Esophagus (tissue), 2 donors: ENCODE results near the gene FRMPD4. TPM values are rescaled to one million over a fixed set of nuclear protein-coding genes. Genes with fewer than 3 reads are reported as not detected.

Experiments used
- H3K27ac ChIP-seq, 2 donors: one replicate each; pipeline ENCODE4 v1.5.1; 2013; ENCODE audit warnings: low read depth in 2 of 2, mild to moderate bottlenecking in 2 of 2, inconsistent platforms in 1 of 2, low read length in 1 of 2, moderate library complexity in 1 of 2
- H3K27me3 ChIP-seq, 2 donors: one replicate each; pipeline ENCODE4 v1.6.1; 2013; ENCODE audit warnings: low read length in 2 of 2, control low read depth in 1 of 2, mild to moderate bottlenecking in 1 of 2; ENCODE audit not compliant: insufficient read depth in 2 of 2, control insufficient read depth in 1 of 2
- H3K36me3 ChIP-seq, 2 donors: one replicate each; pipeline ENCODE4 v1.6.1; 2013; ENCODE audit warnings: low read length in 1 of 2; ENCODE audit not compliant: control insufficient read depth in 2 of 2, insufficient read depth in 2 of 2
- H3K4me1 ChIP-seq, 2 donors: one replicate each; pipeline ENCODE4 v1.6.1; 2013; ENCODE audit warnings: low read length in 1 of 2; ENCODE audit not compliant: control insufficient read depth in 2 of 2, insufficient read depth in 2 of 2
- H3K4me3 ChIP-seq, 2 donors: one replicate each; pipeline ENCODE4 v1.5.1; 2013; ENCODE audit warnings: low read length in 2 of 2, mild to moderate bottlenecking in 2 of 2, low read depth in 1 of 2, moderate library complexity in 1 of 2
- H3K9me3 ChIP-seq, 2 donors: one replicate each; pipeline ENCODE4 v1.6.1; 2013; ENCODE audit warnings: mild to moderate bottlenecking in 2 of 2, low read depth in 1 of 2, low read length in 1 of 2, moderate library complexity in 1 of 2; ENCODE audit not compliant: control insufficient read depth in 2 of 2, insufficient read depth in 1 of 2
- WGBS, 2 donors: extraction: QIAGEN DNeasy Blood & Tissue Kit; methylation state at CpG; one replicate each; pipeline ENCODE4 v1.1.7; 2013; 5-methylcytosine and 5-hydroxymethylcytosine counted together
- polyA plus RNA-seq, 2 donors: library from polyadenylated mRNA; stranded (reverse); fragments of 200-250 nt; gene quantifications; one replicate each; pipeline ENCODE4 v1.2.3, GENCODE V29; 2013
- donor health status: healthy with polysubstance abuse.
- donor health status: Bipolar disorder and iron deficiency.

Gene FRMPD4
- polyA plus RNA-seq, 2 donors: under 0.01 TPM; not detected in 1

GRCh38 chrX:12425496-12425895 lies 287.2 kb downstream of the FRMPD4 start:
- H3K27ac ChIP-seq: no peak overlapping the region
- H3K36me3 ChIP-seq: no peaks in the 10 kb centered on the region
- H3K27me3 ChIP-seq: no peaks in the 10 kb centered on the region
- WGBS, 2 donors: 73 to 86% methylated on average over 4 of the region's 4 CpGs
- H3K9me3 ChIP-seq: no peaks in the 10 kb centered on the region
- no peaks in the 10 kb centered on the region for H3K4me1 ChIP-seq
- H3K4me3 ChIP-seq: no peak overlapping the region

GRCh38 chrX:12426420-12426819 lies 288.1 kb downstream of the FRMPD4 start:
- whole genome bisulfite sequencing, 2 donors: 77 to 96% methylated on average over 2 of the region's 2 CpGs
- H3K4me3 ChIP-seq: no peak overlapping the region

DNA sequence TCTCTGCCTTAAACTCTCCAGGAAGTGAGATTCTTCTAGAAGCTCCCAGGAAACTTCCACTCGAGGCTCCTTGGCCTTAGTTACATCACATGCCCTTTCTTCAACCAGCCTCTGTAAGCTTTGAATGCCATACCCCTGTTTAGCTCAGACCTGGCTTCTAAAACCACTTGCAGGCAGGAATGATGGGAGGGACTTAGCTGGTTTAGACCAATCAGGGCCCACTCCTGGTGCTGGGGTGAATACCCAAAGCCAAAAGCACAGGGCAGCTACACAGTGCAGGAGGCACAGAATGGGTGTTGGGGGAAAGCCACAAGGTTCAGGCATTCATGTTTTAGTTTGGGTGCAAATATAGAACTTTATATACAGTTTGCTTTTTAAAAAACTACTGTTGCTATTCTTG lies 296.2 kb downstream of the FRMPD4 start:
- H3K4me1 ChIP-seq: no peaks in the 10 kb centered on the region
- H3K4me3 ChIP-seq: no peak overlapping the region
- no peaks in the 10 kb centered on the region for H3K27me3 ChIP-seq
- WGBS, 2 donors: 39 to 55% methylated on average over 1 of the region's 1 CpG
- H3K9me3 ChIP-seq: no peaks in the 10 kb centered on the region
- H3K36me3 ChIP-seq: no peaks in the 10 kb centered on the region
- H3K27ac ChIP-seq: no peak overlapping the region

More at GRCh38 chrX:12426420-12426819, 288.1 kb downstream of the FRMPD4 start:
- no peaks in the 10 kb centered on the region for H3K27me3 ChIP-seq
- H3K4me1 ChIP-seq: no peaks in the 10 kb centered on the region
- no peaks in the 10 kb centered on the region for H3K36me3 ChIP-seq
- H3K9me3 ChIP-seq: no peaks in the 10 kb centered on the region
- H3K27ac ChIP-seq: no peak overlapping the region

GRCh38 chrX:12439416-12439815 lies 301.1 kb downstream of the FRMPD4 start:
- Histone ChIP-seq H3K36me3 (no peaks in the 10 kb centered on the region), H3K27me3 (peaks cover 0 to 2% of the 10 kb centered on the region in 2 donors), H3K4me3 (no peak overlapping the region), H3K9me3 (no peaks in the 10 kb centered on the region), H3K27ac (no peak overlapping the region), H3K4me1 (no peaks in the 10 kb centered on the region)
- 65 to 80% methylated on average over 7 of the region's 7 CpGs for WGBS, 2 donors

- Histone ChIP-seq H3K4me3 (no peak overlapping the region), H3K27me3 (peaks cover 0 to 2% of the 10 kb centered on the region in 2 donors), H3K4me1 (no peaks in the 10 kb centered on the region), H3K27ac (no peak overlapping the region), H3K36me3 (no peaks in the 10 kb centered on the region), H3K9me3 (no peaks in the 10 kb centered on the region)
These were observed 302.0 kb downstream of the FRMPD4 start for GRCh38 chrX:12440246-12440645.

DNA sequence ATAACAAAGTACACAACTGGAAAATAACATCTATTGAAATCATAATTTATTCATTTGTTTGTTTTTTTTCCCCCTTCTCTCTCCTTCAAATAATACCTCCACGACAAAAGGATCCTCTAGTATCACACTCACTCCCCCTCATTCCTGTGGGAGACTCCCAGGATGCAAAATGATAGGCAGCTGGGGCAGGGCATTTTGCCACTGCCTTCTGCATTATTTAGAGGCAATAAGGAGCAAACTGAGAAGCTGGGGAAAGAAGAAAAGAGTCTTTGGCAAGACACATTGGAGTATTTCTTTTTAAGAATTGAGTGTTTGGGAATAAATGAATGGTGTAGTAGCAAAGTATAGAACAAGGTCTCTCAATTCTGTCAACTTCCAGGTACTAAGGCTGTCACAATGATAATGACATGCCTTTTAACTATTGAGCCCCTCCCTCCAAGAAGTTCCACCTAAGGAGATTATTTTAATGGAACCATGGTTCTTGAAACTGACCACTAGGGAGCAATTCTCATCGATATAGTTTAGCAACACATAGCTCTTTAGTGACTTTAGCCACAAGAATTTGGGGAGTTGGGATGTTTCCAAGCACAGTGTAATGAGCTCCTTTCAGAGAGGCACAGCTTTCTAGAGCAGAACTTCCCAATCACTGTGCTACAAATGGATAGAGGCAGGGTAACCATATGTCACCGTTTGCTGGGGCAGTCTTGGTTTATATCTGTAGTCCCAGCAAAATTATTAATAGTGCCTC lies 303.3 kb downstream of the FRMPD4 start:
- H3K36me3 ChIP-seq: no peaks in the 10 kb centered on the region
- no peak overlapping the region for H3K4me3 ChIP-seq
- peaks cover 0 to 2% of the 10 kb centered on the region in 2 donors for H3K27me3 ChIP-seq
- no peaks in the 10 kb centered on the region for H3K4me1 ChIP-seq
- H3K27ac ChIP-seq: no peak overlapping the region
- no peaks in the 10 kb centered on the region for H3K9me3 ChIP-seq
- WGBS, 2 donors: 55 to 61% methylated on average over 3 of the region's 3 CpGs

DNA sequence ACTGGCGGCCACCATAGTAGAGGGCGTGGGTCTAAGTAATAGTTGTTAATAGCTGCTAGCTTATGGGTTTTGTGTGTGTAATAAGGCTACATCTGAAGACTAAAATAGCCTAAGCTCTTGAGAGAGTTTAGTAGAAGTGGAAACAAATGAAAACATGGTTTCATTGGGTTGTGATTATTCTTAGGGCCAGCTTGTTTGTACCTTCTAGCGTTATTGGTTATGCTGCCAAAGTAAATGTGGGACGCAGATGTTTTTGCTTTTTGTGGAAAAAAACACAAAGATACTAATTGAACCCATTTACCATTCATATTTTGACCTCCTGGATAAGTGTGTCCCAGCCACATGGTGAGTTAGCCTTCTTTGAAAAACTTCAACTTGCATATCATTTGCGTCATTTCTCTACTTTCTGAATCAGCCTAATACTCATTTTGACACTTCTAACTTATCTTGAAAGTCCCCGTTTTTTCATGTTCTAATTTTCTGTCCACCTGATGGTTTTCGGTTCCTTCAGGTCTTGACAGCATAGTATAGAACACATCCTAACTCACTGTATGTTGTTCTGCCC lies 305.3 kb downstream of the FRMPD4 start:
- Histone ChIP-seq H3K36me3 (no peaks in the 10 kb centered on the region), H3K4me3 (no peak overlapping the region), H3K9me3 (no peaks in the 10 kb centered on the region), H3K27ac (no peak overlapping the region), H3K4me1 (no peaks in the 10 kb centered on the region), H3K27me3 (peaks cover 0 to 2% of the 10 kb centered on the region in 2 donors)
- WGBS, 2 donors: 74 to 81% methylated on average over 7 of the region's 7 CpGs

DNA sequence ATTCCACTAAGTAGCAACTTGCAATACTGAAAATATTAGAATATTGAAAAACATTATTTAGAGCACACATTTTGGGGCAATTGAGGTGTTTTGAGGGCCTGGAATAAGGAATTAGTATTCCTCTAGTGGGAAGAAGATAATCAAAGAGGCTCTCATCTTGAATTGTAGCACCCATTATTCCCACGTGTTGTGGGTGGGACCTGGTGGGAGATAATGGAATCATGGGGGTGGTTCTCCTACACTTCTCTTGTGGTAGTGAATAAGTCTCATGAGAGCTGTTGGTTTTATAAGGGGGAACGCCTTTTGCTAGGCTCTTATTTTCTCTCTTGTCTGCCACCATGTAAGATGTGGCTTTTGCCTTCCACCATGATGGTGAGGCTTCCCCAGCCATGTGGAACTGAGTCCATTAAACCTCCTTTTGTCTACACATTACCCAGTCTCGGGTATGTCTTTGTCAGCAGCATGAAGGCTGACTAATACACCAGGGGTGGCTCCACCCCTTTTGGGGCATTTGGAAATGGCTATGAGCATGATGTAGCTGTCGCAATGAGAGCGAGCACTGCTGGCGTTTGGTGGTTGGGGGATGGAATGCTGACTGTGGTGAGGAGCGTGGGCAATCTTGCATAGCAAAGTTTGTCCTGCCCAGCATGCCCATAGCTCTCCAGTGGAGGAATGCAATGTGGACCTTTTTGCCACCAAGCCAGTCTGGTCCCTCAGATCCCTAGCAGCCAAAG lies 308.2 kb downstream of the FRMPD4 start:
- Histone ChIP-seq H3K4me3 (no peak overlapping the region), H3K27ac (no peak overlapping the region), H3K27me3 (no peaks in the 10 kb centered on the region), H3K9me3 (no peaks in the 10 kb centered on the region), H3K36me3 (no peaks in the 10 kb centered on the region), H3K4me1 (no peaks in the 10 kb centered on the region)
- WGBS, 2 donors: 77 to 88% methylated on average over 7 of the region's 7 CpGs

DNA sequence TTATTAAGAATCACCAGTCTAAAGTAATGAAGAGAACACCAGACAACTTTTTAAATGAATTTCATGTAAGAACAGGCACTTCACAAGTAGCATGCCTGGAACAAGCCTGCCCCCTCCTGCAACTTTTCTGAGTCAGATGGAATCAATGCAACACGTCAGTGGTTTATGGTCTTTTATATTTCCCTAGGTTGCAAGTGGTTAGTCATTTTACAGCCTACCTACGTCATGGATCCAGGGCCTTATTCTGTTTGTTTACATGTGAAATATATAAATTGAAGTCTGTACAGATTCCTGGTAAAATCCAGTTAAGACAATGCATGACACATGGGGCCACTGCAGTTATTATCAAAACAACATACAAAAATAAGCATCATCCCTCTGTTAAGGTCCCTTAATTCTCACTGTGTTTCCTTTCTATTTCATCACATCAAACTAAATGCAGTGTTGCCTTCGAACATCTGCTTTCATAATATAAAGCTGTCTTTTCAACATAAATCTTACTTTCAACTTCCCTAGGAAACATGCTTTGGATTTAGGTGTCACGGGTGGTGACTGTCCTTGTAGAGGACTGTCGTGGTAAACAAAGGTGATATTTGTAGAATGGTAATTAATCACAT lies 309.3 kb downstream of the FRMPD4 start:
- H3K4me3 ChIP-seq: no peak overlapping the region
- WGBS, 2 donors: 39 to 47% methylated on average over 5 of the region's 5 CpGs
- H3K9me3 ChIP-seq: no peaks in the 10 kb centered on the region
- no peak overlapping the region for H3K27ac ChIP-seq
- no peaks in the 10 kb centered on the region for H3K4me1 ChIP-seq
- no peaks in the 10 kb centered on the region for H3K36me3 ChIP-seq
- H3K27me3 ChIP-seq: no peaks in the 10 kb centered on the region
